HEK293 (cell line): ENCODE results near the gene NOC4L.

ENCODE experiments used
- CTCF ChIA-PET: fragments of 350-600 bp; formaldehyde crosslinking; extraction: SDS; loops from one replicate; lab custom pipeline; 2021; ENCODE audit warnings: antibody characterized with exemption; lab: Yijun Ruan, JAX
- POLR2A ChIA-PET: fragments of 300-600 bp; formaldehyde crosslinking; extraction: SDS; loops from one replicate; lab custom pipeline; 2020; ENCODE audit warnings: antibody characterized with exemption, inconsistent platforms; lab: Yijun Ruan, JAX
- H3K27ac ChIP-seq: fragments of 200-500 bp; sonication (Bioruptor generic); 2 replicates; pipeline ENCODE4 v1.5.1; 2014; ENCODE audit warnings: low read depth, low read length, control low read depth, inconsistent platforms; ENCODE audit errors: extremely low read depth
- H3K36me3 ChIP-seq, 2 experiments: fragments of 200-500 bp in 1 of 2; sonication (Bioruptor generic) in 1 of 2; 1 replicate in 1 of 2; 2 replicates in 1 of 2; pipeline ENCODE4 v1.5.1; 2014 to 2017; ENCODE audit warnings: inconsistent platforms in 2 of 2, low read length in 2 of 2; ENCODE audit not compliant: control insufficient read depth in 2 of 2, insufficient read depth in 1 of 2
- H3K4me1 ChIP-seq: fragments of 200-500 bp; sonication (Bioruptor generic); 2 replicates; pipeline ENCODE4 v1.5.1; 2014; ENCODE audit warnings: mild to moderate bottlenecking, low read length, inconsistent platforms; ENCODE audit not compliant: control insufficient read depth, insufficient read depth
- H3K4me3 ChIP-seq: 2 replicates; pipeline ENCODE4 v1.5.1; 2011; ENCODE audit warnings: low read depth, mild to moderate bottlenecking, control low read depth, low read length, moderate library complexity
- H3K9me3 ChIP-seq: fragments of 200-500 bp; sonication (Bioruptor generic); 2 replicates; pipeline ENCODE4 v1.5.1; 2014; ENCODE audit warnings: low read depth, low read length, inconsistent platforms; ENCODE audit not compliant: control insufficient read depth, insufficient read depth
- ZBTB1 ChIP-seq: fragments of 450-650 bp; formaldehyde crosslinking; IDR thresholded peaks from 2 replicates; pipeline ENCODE4 v1.5.1; 2016; ENCODE audit warnings: missing biosample characterization, missing genetic modification characterization
- ZNF114 ChIP-seq: fragments of 450-650 bp; formaldehyde crosslinking; IDR thresholded peaks from 2 replicates; pipeline ENCODE4 v1.5.0; 2017; ENCODE audit warnings: missing biosample characterization, missing genetic modification characterization
- ZNF133 ChIP-seq: fragments of 450-650 bp; formaldehyde crosslinking; IDR thresholded peaks from 2 replicates; pipeline ENCODE4 v1.5.1; 2016; ENCODE audit warnings: missing biosample characterization, missing genetic modification characterization
- ZNF174 ChIP-seq: fragments of 450-650 bp; formaldehyde crosslinking; IDR thresholded peaks from 2 replicates; pipeline ENCODE4 v1.5.0; 2017; ENCODE audit warnings: missing biosample characterization, mild to moderate bottlenecking, missing genetic modification characterization
- ZNF184 ChIP-seq: fragments of 450-650 bp; IDR thresholded peaks from 2 replicates; pipeline ENCODE4 v1.5.1; 2018; ENCODE audit warnings: missing biosample characterization, mild to moderate bottlenecking, missing genetic modification characterization
- ZNF239 ChIP-seq: fragments of 450-650 bp; formaldehyde crosslinking; IDR thresholded peaks from 2 replicates; pipeline ENCODE4 v1.5.1; 2016; ENCODE audit warnings: missing biosample characterization, missing genetic modification characterization
- ZNF24 ChIP-seq: fragments of 450-650 bp; formaldehyde crosslinking; IDR thresholded peaks from 2 replicates; pipeline ENCODE4 v1.5.1; 2016; ENCODE audit warnings: missing biosample characterization, missing genetic modification characterization
- ZNF404 ChIP-seq: fragments of 450-650 bp; formaldehyde crosslinking; IDR thresholded peaks from 2 replicates; pipeline ENCODE4 v1.5.1; 2017; ENCODE audit warnings: missing biosample characterization, missing genetic modification characterization
- ZNF426 ChIP-seq: fragments of 450-650 bp; formaldehyde crosslinking; IDR thresholded peaks from 2 replicates; pipeline ENCODE4 v1.5.1; 2017; ENCODE audit warnings: missing biosample characterization, missing genetic modification characterization, mild to moderate bottlenecking, inconsistent platforms, moderate library complexity
- ZNF473 ChIP-seq: fragments of 450-650 bp; formaldehyde crosslinking; IDR thresholded peaks from 2 replicates; pipeline ENCODE4 v1.5.1; 2017; ENCODE audit warnings: missing biosample characterization, missing genetic modification characterization
- ZNF514 ChIP-seq: fragments of 450-650 bp; formaldehyde crosslinking; IDR thresholded peaks from 2 replicates; pipeline ENCODE4 v1.5.1; 2016; ENCODE audit warnings: missing biosample characterization, missing genetic modification characterization
- ZNF555 ChIP-seq: fragments of 450-650 bp; formaldehyde crosslinking; conservative IDR thresholded peaks from 2 replicates; pipeline ENCODE4 v1.5.1; 2017; ENCODE audit warnings: missing biosample characterization, mild to moderate bottlenecking, missing genetic modification characterization, inconsistent platforms
- ZNF558 ChIP-seq: fragments of 450-650 bp; formaldehyde crosslinking; IDR thresholded peaks from 2 replicates; pipeline ENCODE4 v1.5.1; 2016; ENCODE audit warnings: missing biosample characterization, missing genetic modification characterization
- ZNF561 ChIP-seq: fragments of 450-650 bp; IDR thresholded peaks from 2 replicates; pipeline ENCODE4 v1.5.1; 2018; ENCODE audit warnings: missing biosample characterization, missing genetic modification characterization, borderline replicate concordance
- ZNF571 ChIP-seq: fragments of 450-650 bp; formaldehyde crosslinking; IDR thresholded peaks from 2 replicates; pipeline ENCODE4 v1.5.0; 2017; ENCODE audit warnings: missing biosample characterization, missing genetic modification characterization
- ZNF610 ChIP-seq: fragments of 450-650 bp; formaldehyde crosslinking; IDR thresholded peaks from 2 replicates; pipeline ENCODE4 v1.5.1; 2016; ENCODE audit warnings: missing biosample characterization, missing genetic modification characterization, borderline replicate concordance
- ZNF621 ChIP-seq: fragments of 450-650 bp; formaldehyde crosslinking; IDR thresholded peaks from 2 replicates; pipeline ENCODE4 v1.5.1; 2017; ENCODE audit warnings: missing biosample characterization, missing genetic modification characterization
- ZNF626 ChIP-seq: fragments of 450-650 bp; sonication (Bioruptor Pico); formaldehyde crosslinking; IDR thresholded peaks from 2 replicates; pipeline ENCODE4 v1.5.1; 2018; ENCODE audit warnings: missing biosample characterization, missing genetic modification characterization, inconsistent platforms
- ZNF76 ChIP-seq: fragments of 450-650 bp; formaldehyde crosslinking; IDR thresholded peaks from 2 replicates; pipeline ENCODE4; 2016; ENCODE audit warnings: low read depth, missing biosample characterization, missing genetic modification characterization, borderline replicate concordance
- ZNF785 ChIP-seq: fragments of 450-650 bp; formaldehyde crosslinking; IDR thresholded peaks from 2 replicates; pipeline ENCODE4 v1.5.1; 2016; ENCODE audit warnings: missing biosample characterization, missing genetic modification characterization
- TF ChIP-seq, protein P1 (sequence below): fragments of 450-650 bp; formaldehyde crosslinking; IDR thresholded peaks from 2 replicates; pipeline ENCODE4 v1.5.1; 2016; ENCODE audit warnings: missing biosample characterization, missing genetic modification characterization
- TF ChIP-seq, protein P2 (sequence below): fragments of 450-650 bp; formaldehyde crosslinking; IDR thresholded peaks from 2 replicates; pipeline ENCODE4 v1.5.1; 2016; ENCODE audit warnings: missing biosample characterization, missing genetic modification characterization, low read depth
- TF ChIP-seq, protein P3 (sequence below): fragments of 450-650 bp; formaldehyde crosslinking; IDR thresholded peaks from 2 replicates; pipeline ENCODE4 v1.5.1; 2017; ENCODE audit warnings: missing biosample characterization, missing genetic modification characterization
- TF ChIP-seq, protein P4 (sequence below): fragments of 450-650 bp; formaldehyde crosslinking; IDR thresholded peaks from 2 replicates; pipeline ENCODE4 v1.5.0; 2017; ENCODE audit warnings: missing biosample characterization, missing genetic modification characterization, borderline replicate concordance
- TF ChIP-seq, protein P5 (sequence below): fragments of 450-650 bp; formaldehyde crosslinking; IDR thresholded peaks from 2 replicates; pipeline ENCODE4 v1.5.1; 2016; ENCODE audit warnings: missing biosample characterization, missing genetic modification characterization
- TF ChIP-seq, protein P6 (sequence below): fragments of 450-650 bp; formaldehyde crosslinking; IDR thresholded peaks from 2 replicates; pipeline ENCODE4 v1.5.1; 2016; ENCODE audit warnings: missing biosample characterization, missing genetic modification characterization

Gene NOC4L

DNA sequence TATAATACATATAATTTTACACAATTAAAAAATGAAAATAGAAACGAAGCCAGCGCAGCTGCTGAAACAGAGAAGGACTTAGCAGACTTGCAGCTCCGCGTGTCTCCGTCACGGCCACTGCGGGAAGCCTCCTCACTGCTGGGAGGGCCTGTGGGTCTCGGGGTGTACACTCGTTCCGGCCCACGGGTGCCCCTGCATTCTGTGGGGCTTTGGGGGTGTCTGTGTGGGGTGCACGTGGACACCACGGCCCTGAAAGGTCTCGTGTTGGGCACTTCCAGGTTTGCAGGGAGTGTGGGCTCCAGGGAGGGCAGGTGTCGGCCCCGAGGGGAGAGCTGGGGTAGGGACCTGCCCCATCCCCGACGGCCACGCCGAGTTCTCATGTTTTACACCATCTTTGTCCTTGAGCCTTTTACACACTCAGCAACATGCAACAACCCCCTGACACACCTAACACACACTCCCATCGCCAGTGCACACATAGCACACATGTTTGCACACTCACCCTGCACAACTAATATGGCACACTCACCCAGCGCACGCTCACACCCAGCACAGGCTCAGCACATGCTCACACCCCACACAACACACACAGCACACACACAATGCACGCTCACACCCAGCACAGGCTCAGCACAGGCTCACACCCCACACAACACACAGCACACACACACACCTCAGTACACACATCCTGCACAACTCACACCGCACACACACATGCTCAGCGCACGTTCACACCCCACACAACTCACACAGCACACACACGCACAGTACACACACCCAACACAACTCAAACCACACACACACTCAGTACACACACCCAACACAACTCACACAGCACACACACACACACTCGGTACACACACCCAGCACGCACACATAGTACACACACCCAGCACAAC is 36.6 kb downstream of the NOC4L start:
- POLR2A ChIA-PET, result no interaction called here
- Histone ChIP-seq H3K4me3 (no peak overlapping the region), H3K27ac (no peak overlapping the region), H3K4me1 (no peaks in the 10 kb centered on the region), H3K36me3 (no peaks in the 10 kb centered on the region), H3K9me3 (no peaks in the 10 kb centered on the region)
- CTCF ChIA-PET, result interaction anchor here (1.7 kb wide), 1 partner anchor 13 kb away, joined by 4 read pairs; no protein-coding TSS in a partner anchor
- TF ChIP-seq ZNF621 (tag by site-specific recombination) (no peak), ZNF561 (tag by site-specific recombination) (no peak), ZNF426 (tag by site-specific recombination) (no peak), ZNF785 (tag by site-specific recombination) (peak; percentile 61), ZNF571 (tag by site-specific recombination) (no peak), ZNF184 (tag by site-specific recombination) (no peak), ZNF558 (no peak), ZNF24 (no peak), ZNF174 (no peak), ZNF133 (tag by site-specific recombination) (0 out of 2 replicates have a peak, but pooled peaks have one; percentile 13), ZBTB1 (tag by site-specific recombination) (no peak), ZNF239 (tag by site-specific recombination) (0 out of 2 replicates have a peak, but pooled peaks have one; percentile 23), ZNF626 (tag by site-specific recombination) (no peak), ZNF404 (tag by site-specific recombination) (no peak), ZNF76 (tag by site-specific recombination) (no peak), ZNF114 (tag by site-specific recombination) (no peak), ZNF514 (tag by site-specific recombination) (no peak), ZNF610 (tag by site-specific recombination) (no peak), ZNF555 (tag by site-specific recombination) (no peak), ZNF473 (tag by site-specific recombination) (no peak)
- TF ChIP-seq, protein P1, sequence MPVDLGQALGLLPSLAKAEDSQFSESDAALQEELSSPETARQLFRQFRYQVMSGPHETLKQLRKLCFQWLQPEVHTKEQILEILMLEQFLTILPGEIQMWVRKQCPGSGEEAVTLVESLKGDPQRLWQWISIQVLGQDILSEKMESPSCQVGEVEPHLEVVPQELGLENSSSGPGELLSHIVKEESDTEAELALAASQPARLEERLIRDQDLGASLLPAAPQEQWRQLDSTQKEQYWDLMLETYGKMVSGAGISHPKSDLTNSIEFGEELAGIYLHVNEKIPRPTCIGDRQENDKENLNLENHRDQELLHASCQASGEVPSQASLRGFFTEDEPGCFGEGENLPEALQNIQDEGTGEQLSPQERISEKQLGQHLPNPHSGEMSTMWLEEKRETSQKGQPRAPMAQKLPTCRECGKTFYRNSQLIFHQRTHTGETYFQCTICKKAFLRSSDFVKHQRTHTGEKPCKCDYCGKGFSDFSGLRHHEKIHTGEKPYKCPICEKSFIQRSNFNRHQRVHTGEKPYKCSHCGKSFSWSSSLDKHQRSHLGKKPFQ, result peak; percentile 98
- TF ChIP-seq, protein P2, sequence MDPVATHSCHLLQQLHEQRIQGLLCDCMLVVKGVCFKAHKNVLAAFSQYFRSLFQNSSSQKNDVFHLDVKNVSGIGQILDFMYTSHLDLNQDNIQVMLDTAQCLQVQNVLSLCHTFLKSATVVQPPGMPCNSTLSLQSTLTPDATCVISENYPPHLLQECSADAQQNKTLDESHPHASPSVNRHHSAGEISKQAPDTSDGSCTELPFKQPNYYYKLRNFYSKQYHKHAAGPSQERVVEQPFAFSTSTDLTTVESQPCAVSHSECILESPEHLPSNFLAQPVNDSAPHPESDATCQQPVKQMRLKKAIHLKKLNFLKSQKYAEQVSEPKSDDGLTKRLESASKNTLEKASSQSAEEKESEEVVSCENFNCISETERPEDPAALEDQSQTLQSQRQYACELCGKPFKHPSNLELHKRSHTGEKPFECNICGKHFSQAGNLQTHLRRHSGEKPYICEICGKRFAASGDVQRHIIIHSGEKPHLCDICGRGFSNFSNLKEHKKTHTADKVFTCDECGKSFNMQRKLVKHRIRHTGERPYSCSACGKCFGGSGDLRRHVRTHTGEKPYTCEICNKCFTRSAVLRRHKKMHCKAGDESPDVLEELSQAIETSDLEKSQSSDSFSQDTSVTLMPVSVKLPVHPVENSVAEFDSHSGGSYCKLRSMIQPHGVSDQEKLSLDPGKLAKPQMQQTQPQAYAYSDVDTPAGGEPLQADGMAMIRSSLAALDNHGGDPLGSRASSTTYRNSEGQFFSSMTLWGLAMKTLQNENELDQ (tag by site-specific recombination), result no peak
- TF ChIP-seq, protein P3, sequence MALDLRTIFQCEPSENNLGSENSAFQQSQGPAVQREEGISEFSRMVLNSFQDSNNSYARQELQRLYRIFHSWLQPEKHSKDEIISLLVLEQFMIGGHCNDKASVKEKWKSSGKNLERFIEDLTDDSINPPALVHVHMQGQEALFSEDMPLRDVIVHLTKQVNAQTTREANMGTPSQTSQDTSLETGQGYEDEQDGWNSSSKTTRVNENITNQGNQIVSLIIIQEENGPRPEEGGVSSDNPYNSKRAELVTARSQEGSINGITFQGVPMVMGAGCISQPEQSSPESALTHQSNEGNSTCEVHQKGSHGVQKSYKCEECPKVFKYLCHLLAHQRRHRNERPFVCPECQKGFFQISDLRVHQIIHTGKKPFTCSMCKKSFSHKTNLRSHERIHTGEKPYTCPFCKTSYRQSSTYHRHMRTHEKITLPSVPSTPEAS (tag by site-specific recombination), result peak; percentile 45
- TF ChIP-seq, protein P4, sequence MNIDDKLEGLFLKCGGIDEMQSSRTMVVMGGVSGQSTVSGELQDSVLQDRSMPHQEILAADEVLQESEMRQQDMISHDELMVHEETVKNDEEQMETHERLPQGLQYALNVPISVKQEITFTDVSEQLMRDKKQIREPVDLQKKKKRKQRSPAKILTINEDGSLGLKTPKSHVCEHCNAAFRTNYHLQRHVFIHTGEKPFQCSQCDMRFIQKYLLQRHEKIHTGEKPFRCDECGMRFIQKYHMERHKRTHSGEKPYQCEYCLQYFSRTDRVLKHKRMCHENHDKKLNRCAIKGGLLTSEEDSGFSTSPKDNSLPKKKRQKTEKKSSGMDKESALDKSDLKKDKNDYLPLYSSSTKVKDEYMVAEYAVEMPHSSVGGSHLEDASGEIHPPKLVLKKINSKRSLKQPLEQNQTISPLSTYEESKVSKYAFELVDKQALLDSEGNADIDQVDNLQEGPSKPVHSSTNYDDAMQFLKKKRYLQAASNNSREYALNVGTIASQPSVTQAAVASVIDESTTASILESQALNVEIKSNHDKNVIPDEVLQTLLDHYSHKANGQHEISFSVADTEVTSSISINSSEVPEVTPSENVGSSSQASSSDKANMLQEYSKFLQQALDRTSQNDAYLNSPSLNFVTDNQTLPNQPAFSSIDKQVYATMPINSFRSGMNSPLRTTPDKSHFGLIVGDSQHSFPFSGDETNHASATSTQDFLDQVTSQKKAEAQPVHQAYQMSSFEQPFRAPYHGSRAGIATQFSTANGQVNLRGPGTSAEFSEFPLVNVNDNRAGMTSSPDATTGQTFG (tag by site-specific recombination), result 0 out of 2 replicates have a peak, but pooled peaks have one; percentile 24
- TF ChIP-seq, protein P5, sequence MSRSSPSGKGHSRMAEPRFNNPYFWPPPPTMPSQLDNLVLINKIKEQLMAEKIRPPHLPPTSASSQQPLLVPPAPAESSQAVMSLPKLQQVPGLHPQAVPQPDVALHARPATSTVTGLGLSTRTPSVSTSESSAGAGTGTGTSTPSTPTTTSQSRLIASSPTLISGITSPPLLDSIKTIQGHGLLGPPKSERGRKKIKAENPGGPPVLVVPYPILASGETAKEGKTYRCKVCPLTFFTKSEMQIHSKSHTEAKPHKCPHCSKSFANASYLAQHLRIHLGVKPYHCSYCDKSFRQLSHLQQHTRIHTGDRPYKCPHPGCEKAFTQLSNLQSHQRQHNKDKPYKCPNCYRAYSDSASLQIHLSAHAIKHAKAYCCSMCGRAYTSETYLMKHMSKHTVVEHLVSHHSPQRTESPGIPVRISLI (tag by site-specific recombination), result no peak
- TF ChIP-seq, protein P6, sequence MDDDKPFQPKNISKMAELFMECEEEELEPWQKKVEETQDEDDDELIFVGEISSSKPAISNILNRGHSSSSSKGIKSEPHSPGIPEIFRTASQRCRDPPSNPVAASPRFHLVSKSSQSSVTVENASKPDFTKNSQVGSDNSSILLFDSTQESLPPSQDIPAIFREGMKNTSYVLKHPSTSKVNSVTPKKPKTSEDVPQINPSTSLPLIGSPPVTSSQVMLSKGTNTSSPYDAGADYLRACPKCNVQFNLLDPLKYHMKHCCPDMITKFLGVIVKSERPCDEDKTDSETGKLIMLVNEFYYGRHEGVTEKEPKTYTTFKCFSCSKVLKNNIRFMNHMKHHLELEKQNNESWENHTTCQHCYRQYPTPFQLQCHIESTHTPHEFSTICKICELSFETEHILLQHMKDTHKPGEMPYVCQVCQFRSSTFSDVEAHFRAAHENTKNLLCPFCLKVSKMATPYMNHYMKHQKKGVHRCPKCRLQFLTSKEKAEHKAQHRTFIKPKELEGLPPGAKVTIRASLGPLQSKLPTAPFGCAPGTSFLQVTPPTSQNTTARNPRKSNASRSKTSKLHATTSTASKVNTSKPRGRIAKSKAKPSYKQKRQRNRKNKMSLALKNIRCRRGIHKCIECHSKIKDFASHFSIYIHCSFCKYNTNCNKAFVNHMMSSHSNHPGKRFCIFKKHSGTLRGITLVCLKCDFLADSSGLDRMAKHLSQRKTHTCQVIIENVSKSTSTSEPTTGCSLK, result no peak
